Panc1 (cell line): ENCODE results near the gene MAP3K20. TPM values are rescaled to one million over a fixed set of nuclear protein-coding genes. Genes with fewer than 3 reads are reported as not detected.

ENCODE experiments used
- ATAC-seq: fragments of 200-7000 bp; cut with Tn5 transposase; 2 replicates; pipeline ENCODE4 v1.9.1; 2020; ENCODE audit warnings: mild to moderate bottlenecking, moderate library complexity
- BruUV-seq: library from RNA; stranded (reverse); fragments of 400-500 nt; replicated peaks from 2 replicates; lab custom pipeline; 2021; lab: Mats Ljungman, UMichigan
- CTCF ChIA-PET: fragments of 300-600 bp; sonication (Branson Sonifier 250); formaldehyde crosslinking; loops from one replicate; lab custom pipeline; 2022; ENCODE audit warnings: antibody characterized with exemption; lab: Charles Lee
- POLR2A ChIA-PET: fragments of 300-600 bp; sonication (Branson Sonifier 250); formaldehyde crosslinking; loops from one replicate; lab custom pipeline; 2022; ENCODE audit warnings: antibody characterized with exemption; lab: Charles Lee
- DNase-seq: peaks from one replicate; pipeline ENCODE4 v3.0.0-alpha.2; 2010; ENCODE audit warnings: low read depth, low spot score
- H3K27ac ChIP-seq: 2 replicates; pipeline ENCODE4 v1.5.1; 2011; ENCODE audit warnings: mild to moderate bottlenecking, low read length, inconsistent platforms
- H3K27me3 ChIP-seq: fragments of 200-500 bp; sonication (Bioruptor generic); 2 replicates; pipeline ENCODE4 v1.6.0; 2014; ENCODE audit warnings: low read length, inconsistent platforms; ENCODE audit not compliant: control insufficient read depth, insufficient read depth
- H3K36me3 ChIP-seq: fragments of 200-500 bp; sonication (Bioruptor generic); 2 replicates; pipeline ENCODE4 v1.5.1; 2014; ENCODE audit warnings: inconsistent platforms, mild to moderate bottlenecking, low read length, moderate library complexity; ENCODE audit not compliant: control insufficient read depth, insufficient read depth
- H3K4me1 ChIP-seq: 2 replicates; pipeline ENCODE4 v1.5.1; 2011; ENCODE audit warnings: inconsistent platforms, mild to moderate bottlenecking, low read length, moderate library complexity; ENCODE audit not compliant: control insufficient read depth, insufficient read depth
- H3K4me3 ChIP-seq, 2 experiments: 2 replicates each; pipeline ENCODE4 v1.5.1; 2011 to 2012; ENCODE audit warnings: low read depth in 2 of 2, low read length in 2 of 2, mild to moderate bottlenecking in 2 of 2, inconsistent platforms in 1 of 2, moderate library complexity in 1 of 2
- H3K9me3 ChIP-seq: fragments of 200-500 bp; sonication (Bioruptor generic); 2 replicates; pipeline ENCODE4 v1.5.1; 2014; ENCODE audit warnings: low read depth, mild to moderate bottlenecking, inconsistent platforms, low read length, moderate library complexity; ENCODE audit not compliant: control insufficient read depth, insufficient read depth
- CTCF ChIP-seq: fragments of 450-650 bp; IDR thresholded peaks from 2 replicates; pipeline ENCODE4 v1.5.1; 2017; ENCODE audit warnings: mild to moderate bottlenecking
- POLR2AphosphoS5 ChIP-seq: IDR thresholded peaks from 2 replicates; pipeline ENCODE4 v1.6.1; 2012; ENCODE audit warnings: mild to moderate bottlenecking, low read depth, low read length, moderate library complexity
- SIN3A ChIP-seq: IDR thresholded peaks from 2 replicates; pipeline ENCODE4 v1.6.1; 2012; ENCODE audit warnings: low read depth, mild to moderate bottlenecking, low read length, moderate library complexity, borderline replicate concordance; ENCODE audit not compliant: insufficient read depth
- TCF7L2 ChIP-seq: IDR thresholded peaks from 2 replicates; pipeline ENCODE4 v1.6.1; 2011; ENCODE audit warnings: mild to moderate bottlenecking, low read depth, low read length, inconsistent platforms
- in situ Hi-C: cut with HindIII; loops from 2 replicates; pipeline ENCODE4 v1.10.0; 2016; ENCODE audit warnings: low sequenced_read_pairs, low pct_unique_long_range_greater_than_20kb
- intact Hi-C: fragments of 100-400 bp; cut with micrococcal nuclease; formaldehyde crosslinking; loops from one replicate; pipeline ENCODE4 v1.10.0; 2022; ENCODE audit not compliant: unreplicated experiment
- total RNA-seq: library from RNA; stranded (reverse); gene quantifications from one replicate; pipeline ENCODE4 v1.2.1, GENCODE V29; 2021; ENCODE audit not compliant: unreplicated experiment
- TF ChIP-seq, protein P1 (sequence below), 2 experiments: IDR thresholded peaks; 2 replicates each; pipeline ENCODE4 v1.6.1; 2011 to 2012; ENCODE audit warnings: low read depth in 2 of 2, control low read depth in 1 of 2, low read length in 1 of 2, mild to moderate bottlenecking in 1 of 2, moderate library complexity in 1 of 2; ENCODE audit not compliant: insufficient read depth in 1 of 2

MAP3K20 gene
- total RNA-seq, 1 experiment from 2014 or later, result 121 TPM

- H3K9me3 ChIP-seq, result no peaks in the 10 kb centered on the region
- DNase-seq (no peak), ATAC-seq (no peak)
- ChIA-PET CTCF (interaction anchor here (0.6 to 2.5 kb wide), 5 partner anchors 52 to 188 kb away, joined by 3 to 9 read pairs (median 4); no protein-coding TSS in a partner anchor), POLR2A (no interaction called here)
- no peak overlapping the region for H3K4me3 ChIP-seq
- intact Hi-C loops (loop anchor here (5.0 kb wide), 1 partner anchor 184 kb away; no protein-coding TSS in a partner anchor), in situ Hi-C loops (no loop called here)
- no peak for TF ChIP-seq TCF7L2
- no peak for TF ChIP-seq SIN3A
- TF ChIP-seq, protein P1, sequence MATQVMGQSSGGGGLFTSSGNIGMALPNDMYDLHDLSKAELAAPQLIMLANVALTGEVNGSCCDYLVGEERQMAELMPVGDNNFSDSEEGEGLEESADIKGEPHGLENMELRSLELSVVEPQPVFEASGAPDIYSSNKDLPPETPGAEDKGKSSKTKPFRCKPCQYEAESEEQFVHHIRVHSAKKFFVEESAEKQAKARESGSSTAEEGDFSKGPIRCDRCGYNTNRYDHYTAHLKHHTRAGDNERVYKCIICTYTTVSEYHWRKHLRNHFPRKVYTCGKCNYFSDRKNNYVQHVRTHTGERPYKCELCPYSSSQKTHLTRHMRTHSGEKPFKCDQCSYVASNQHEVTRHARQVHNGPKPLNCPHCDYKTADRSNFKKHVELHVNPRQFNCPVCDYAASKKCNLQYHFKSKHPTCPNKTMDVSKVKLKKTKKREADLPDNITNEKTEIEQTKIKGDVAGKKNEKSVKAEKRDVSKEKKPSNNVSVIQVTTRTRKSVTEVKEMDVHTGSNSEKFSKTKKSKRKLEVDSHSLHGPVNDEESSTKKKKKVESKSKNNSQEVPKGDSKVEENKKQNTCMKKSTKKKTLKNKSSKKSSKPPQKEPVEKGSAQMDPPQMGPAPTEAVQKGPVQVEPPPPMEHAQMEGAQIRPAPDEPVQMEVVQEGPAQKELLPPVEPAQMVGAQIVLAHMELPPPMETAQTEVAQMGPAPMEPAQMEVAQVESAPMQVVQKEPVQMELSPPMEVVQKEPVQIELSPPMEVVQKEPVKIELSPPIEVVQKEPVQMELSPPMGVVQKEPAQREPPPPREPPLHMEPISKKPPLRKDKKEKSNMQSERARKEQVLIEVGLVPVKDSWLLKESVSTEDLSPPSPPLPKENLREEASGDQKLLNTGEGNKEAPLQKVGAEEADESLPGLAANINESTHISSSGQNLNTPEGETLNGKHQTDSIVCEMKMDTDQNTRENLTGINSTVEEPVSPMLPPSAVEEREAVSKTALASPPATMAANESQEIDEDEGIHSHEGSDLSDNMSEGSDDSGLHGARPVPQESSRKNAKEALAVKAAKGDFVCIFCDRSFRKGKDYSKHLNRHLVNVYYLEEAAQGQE (IDR thresholded peaks at IDR 0.05; ENCODE audit: insufficient read depth in 1 of 2, low read depth in 2 of 2, low read length in 1 of 2), result no peak
- TF ChIP-seq CTCF, result no peak
- TF ChIP-seq POLR2AphosphoS5, result no peak
- H3K36me3 ChIP-seq, result no peaks in the 10 kb centered on the region
- BruUV-seq, result no TSS peak
- H3K4me1 ChIP-seq, result peaks cover 38% of the 10 kb centered on the region
- H3K27ac ChIP-seq, result peak overlapping the region; percentile 96
- H3K27me3 ChIP-seq, result no peaks in the 10 kb centered on the region
These were observed 47.0 kb upstream of the MAP3K20 start for GRCh38 chr2:173028671-173029070.

DNA sequence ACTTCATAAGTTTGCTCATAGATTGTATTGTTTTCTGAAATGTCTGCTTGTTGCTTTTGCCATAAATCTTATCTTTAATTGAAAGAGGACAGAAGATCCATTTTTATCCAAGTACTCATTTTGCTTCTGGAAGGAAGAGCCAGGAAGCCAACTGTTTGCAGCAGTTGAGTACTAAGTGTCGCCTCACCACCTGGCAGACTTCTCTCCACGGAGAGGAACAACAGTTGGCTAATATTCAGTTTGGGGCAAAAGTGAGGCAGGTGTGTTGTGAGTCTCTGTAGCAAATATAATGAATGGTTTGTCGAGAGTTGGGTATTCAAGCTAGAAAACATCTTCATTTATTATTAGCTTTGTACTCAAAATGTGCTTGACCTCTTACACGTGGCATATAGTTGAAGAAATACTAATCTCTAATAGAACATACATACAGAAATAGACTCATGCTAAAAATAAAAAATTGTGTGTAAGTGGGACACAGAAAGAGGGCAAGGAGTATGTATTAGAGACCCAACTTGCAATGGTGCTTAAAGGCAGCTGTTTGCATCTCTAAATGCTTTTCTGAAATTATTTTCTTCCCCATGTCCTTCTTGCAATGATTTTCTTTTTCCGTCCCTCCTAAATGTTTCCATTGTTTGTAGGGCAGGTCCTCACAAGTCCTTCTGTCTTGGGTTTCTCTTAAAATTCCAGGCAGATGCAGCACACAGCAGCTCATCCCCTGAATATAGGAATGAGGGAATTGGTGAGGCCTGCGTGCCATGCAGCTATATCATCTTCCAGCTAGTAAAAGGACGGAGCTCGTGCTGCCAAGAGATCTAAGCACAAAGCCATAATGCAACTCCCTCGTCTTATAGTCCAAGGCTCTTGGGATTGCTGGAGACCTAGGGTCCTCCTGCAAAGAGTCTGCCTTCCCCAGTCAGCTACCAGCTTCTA is 44.8 kb upstream of the MAP3K20 start:
- TF ChIP-seq POLR2AphosphoS5, result no peak
- TF ChIP-seq SIN3A, result no peak
- no peak for TF ChIP-seq TCF7L2
- TF ChIP-seq, protein P1 (IDR thresholded peaks at IDR 0.05; ENCODE audit: insufficient read depth in 1 of 2, low read depth in 2 of 2, low read length in 1 of 2), result no peak
- no peak for TF ChIP-seq CTCF
- Histone ChIP-seq H3K9me3 (no peaks in the 10 kb centered on the region), H3K27ac (peak overlapping the region; percentile 96), H3K4me3 (no peak overlapping the region), H3K4me1 (peaks cover 38% of the 10 kb centered on the region), H3K27me3 (no peaks in the 10 kb centered on the region), H3K36me3 (no peaks in the 10 kb centered on the region)
- DNase-seq, result no peak
- intact Hi-C loops (no loop called here), in situ Hi-C loops (no loop called here)
- POLR2A ChIA-PET, result interaction anchor here (2.0 kb wide), 1 partner anchor 48 kb away, joined by 5 read pairs; no protein-coding TSS in a partner anchor
- CTCF ChIA-PET, result interaction anchor here (0.6 kb wide), 1 partner anchor 259 kb away, joined by 3 read pairs; no protein-coding TSS in a partner anchor
- BruUV-seq, result no TSS peak
- no peak for ATAC-seq
